Fibroblast of gingiva (primary cell): Measurements from ENCODE around the gene PLXNC1.

Source experiments
- DNase-seq: peaks from one replicate; pipeline ENCODE4 v3.0.0-alpha.2; 2011; ENCODE audit warnings: low read depth

PLXNC1 gene

DNA sequence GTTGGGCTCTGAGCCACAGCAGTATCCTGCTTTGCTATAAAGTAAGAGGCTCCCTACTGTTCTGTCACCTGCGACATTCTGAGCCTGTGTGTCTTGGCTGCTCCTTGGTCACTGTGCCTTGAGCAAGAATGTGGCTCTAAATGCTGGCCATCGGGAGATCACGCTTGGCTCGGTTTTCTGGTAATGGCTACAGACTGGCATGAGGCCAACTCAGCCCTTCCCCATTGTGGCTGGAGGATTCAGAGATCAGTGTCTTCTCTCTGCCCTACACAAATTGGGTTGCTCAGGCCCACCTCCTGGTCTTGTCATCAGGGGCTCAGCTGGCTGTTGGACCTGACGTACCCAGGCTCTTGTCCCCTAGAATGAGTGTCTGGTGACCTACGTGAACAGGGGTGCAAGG, 94.5 kb downstream of the PLXNC1 start:
- DNase-seq, result no peak

DNA sequence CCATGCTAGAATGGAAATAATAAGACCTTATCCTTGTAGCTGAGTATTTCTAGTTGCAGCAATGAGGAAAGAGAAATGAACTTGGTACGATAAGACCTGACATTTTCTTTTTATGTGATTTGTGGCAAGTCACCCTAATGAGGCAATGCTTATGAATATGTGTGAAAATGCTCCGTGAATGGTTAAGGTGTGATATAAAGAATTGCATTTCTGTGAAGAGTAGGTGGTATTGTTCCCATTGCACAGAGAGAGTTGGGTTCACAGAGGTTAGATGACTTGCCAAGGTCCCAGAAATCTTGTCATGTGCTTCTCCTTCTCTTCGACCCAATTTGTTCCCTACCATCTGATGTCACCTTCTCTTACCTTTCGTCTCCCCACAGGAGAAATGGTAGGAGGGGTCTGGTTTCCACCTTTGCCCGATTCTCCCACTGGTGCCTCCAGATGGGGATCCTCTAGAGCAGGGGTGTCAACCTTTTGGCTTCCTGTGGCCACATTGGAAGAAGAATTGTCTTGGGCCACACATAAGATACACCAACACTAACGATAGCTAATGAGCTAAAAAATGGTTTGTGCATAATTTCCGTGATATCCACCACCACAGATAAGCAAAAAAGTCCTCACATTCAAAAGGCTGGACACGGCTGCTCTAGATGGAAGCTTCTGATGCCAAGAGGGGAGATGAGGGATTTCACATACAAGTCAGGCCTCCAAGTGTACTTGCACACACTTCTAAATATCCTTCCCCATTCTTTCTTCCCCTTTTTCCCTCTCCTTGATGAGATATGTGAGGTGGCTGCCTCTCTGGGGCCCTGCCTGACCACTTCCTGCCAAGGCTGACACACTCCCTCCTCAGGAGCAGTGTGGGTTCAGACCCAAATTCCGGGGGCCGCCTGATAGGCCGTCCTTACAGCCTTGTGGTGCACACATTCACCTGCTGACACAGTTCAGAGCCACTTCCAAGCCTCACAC, 96.1 kb downstream of the PLXNC1 start:
- DNase-seq, result no peak

DNA sequence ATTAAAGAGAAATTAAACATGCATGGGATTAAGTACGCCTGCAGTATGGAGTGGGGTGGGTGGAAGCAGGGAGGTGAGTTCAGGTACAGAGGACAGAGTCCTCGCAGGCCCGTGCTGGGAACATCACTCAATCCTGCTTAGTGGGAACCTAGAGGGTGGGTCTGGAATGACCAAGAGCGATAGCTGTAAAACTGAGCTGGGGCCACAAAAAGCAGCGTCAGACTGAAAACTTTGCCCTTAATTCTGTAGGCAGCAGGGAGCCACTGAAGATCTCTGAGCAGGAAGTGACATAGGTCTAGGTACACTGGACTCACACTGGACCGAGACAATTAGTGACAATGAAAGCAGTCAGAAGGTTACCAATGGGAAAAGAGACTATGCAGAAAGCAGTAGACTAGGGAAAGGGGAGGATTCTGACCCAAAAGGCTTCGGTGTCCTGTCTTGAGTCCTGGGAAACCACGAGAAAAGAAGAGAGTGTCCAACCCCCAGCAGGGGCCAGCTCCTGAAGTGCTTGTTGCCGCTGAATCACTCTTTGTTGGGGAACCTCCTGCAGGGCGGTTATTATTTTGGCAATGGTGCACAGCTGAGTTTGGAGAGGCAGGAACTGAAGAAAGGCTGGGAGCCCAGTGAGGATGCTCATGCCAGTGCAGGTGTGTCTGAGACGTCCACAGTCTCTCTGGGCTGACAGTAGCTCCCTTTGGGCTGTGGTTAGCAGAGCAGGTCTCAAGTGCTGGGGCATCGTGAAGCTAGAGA, 97.4 kb downstream of the PLXNC1 start:
- no peak for DNase-seq

DNA sequence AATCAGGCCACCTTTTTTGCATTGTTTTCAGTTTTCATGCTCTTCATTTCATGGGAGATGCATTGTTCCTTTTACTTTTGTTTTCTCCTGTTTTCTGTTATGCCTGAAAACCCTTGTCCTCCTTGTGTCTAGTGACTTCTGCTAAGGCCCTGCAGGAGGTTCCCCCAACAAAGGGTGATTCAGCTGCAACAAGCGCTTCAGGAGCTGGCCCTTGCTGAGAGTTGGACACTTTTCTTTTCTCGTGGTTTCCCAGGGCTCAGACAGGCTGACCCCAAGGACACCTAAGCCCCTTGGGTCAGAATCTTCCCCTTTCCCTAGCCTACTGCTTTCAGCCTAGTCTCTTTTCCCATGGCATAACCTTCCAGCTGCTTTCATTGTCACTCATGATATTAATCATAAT, 98.9 kb downstream of the PLXNC1 start:
- no peak for DNase-seq

DNA sequence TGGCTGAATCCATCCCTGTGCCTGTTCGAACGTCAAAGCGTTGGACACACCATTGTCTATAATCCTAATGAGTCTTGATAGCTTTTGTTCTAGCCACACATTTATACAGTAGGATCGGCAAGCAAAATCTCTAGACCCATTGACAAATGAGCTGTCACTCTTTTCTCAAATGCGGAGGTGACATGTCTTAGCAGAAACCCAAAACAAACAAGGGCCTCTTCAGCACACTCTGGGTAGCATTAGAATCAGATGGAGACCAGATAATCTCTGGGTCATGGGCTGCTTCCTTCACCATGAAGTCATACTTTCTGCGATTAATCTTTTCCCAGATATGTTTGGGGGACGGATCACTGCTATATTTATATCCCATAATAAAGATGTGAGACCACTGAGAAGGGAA, 100.2 kb downstream of the PLXNC1 start:
- DNase-seq, result no peak

DNA sequence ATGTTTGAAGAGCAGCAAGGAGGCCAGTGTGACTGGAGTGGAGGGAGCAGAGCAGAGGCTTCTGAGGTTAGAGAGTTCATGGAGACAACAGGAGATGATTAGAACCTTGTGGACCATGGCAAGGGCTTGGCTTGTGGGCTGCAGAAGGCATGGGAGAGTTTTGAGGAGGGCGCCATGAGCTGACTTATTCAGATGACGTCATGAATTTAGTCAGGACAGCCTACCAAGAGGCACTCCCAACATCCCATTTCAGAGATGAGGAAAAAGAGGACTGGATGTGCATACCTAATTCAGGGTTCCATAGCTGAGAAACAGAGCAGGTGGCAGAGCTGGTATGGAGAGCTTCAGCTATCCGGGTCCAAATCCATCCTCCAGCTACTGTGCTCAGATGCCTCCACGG, 101.8 kb downstream of the PLXNC1 start:
- DNase-seq, result no peak

DNA sequence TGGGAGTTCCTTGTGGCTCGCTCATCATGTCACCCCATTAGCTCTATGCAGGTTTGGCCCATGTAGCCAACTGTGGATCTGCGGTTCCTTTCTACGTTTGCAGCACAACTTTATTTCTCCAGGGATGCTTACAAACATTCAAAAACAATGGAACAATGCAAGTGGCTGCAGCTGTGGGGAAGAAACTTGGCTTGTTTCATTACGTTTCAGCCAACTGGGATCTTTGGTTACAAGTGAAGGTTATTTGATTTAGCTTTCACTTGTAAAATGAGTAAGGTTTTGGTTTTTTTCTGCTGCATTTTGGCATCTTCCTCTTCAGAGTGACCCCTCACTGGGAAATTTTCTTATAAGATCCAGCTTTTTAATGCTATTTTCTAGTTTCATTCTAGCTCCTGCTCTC, 105.9 kb downstream of the PLXNC1 start:
- no peak for DNase-seq

DNA sequence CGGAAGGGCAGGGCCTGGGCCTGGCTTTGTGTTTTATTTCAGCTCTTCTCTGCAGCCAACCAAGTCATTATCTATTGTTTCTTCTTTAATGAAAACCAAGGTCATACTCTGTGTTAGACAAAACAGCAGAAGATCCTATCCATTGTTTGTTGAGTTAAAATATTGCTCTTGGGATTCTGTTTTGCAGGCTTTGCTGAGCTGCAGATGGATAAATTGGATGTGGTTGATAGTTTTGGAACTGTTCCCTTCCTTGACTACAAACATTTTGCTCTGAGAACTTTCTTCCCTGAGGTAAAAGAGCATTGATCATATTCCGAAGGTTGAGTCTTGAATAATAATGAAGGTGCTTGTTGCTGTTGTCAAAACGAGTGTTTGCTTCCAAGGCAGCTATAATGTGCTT, 106.6 kb downstream of the PLXNC1 start:
- DNase-seq, result no peak

DNA sequence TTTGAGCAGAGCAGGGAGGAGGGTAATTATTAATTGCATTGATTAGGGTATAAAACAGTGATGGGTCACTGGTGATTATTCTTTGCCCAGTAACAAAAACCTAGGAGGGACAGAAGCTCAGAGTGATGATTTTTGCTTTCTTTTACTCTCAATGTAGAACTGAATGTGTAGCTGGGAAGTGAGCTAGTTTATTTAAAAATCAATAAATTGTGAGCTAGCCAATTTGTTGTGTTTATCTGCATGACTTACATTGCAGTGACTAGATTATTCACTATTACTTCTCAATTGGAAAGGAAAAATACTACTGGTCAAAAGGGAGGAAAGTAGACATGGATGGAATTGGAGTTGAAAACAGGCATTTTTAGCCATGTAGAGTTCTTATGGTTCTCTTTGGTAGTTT, 107.1 kb downstream of the PLXNC1 start:
- DNase-seq, result no peak

DNA sequence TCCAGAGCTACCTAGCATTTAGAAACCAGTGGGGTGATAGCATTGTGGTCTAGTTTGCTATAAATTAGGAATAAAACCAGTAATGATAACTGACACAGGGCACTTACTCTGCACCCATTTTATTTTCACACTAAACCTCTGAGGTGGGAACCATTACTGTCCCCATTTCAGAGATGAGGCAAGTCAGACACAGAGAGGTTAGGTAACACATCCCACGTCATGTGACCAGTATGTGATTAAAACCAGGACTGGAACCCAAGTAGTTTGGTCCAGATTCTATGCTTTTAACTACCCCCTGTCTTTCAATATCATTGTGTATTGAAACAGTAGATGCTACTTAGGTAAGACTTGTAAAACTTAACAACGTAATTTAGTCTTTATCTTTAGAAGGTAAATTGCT, 110.2 kb downstream of the PLXNC1 start:
- DNase-seq, result no peak

DNA sequence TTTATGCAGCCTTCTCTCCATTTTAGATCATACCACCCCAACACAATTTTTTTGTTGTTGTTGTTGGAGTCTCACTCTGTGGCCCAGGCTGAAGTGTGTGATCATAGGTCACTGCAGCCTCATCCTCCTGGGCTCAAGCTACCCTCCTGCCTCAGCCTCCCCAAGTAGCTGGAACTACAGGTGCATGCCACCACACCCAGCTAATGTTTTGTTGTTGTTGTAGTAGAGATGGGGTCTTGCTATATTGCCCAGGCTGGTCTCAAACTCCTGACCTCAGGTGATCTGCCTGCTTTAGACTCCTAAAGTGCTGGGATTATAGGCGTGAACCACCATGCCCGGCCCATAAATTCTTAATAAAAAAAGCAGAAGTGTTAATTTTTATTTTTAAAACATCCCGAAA, 111.6 kb downstream of the PLXNC1 start:
- DNase-seq, result no peak

DNA sequence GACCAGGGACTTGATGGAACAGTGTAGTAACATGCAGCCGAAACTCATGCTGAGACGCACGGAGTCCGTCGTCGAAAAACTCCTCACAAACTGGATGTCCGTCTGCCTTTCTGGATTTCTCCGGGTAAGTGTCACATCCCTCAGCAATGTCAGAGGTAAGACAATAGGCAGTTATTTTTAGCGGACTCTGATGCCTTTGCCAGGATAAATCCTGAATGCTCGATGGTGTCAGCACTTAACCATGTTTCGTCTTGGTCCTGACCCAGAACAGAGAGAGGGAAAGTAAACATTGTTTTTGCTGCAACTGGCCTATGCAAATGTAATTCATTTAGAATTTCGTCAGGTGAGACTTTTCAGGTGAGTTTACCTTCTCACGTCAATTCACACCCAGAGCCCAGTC, 112.3 kb downstream of the PLXNC1 start:
- no peak for DNase-seq

DNA sequence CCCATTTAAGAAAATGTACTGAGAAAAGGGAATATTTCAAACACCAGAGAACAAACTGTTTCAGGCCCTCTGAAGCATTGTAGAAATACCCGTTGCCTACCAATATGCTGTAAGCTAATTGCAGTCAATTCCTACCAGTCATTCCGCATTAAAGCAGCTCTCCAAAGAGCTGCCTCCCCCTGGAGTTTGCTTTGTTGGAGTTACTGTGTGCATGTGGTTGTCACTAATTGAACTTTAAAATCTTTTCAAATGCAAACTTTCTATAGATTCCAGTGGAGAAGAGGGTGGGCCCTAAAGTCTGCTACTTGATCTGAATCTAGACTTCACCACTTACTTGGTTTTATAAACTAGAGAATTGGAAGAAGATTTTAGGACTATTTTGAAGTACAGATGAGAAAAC, 112.7 kb downstream of the PLXNC1 start:
- DNase-seq, result no peak

DNA sequence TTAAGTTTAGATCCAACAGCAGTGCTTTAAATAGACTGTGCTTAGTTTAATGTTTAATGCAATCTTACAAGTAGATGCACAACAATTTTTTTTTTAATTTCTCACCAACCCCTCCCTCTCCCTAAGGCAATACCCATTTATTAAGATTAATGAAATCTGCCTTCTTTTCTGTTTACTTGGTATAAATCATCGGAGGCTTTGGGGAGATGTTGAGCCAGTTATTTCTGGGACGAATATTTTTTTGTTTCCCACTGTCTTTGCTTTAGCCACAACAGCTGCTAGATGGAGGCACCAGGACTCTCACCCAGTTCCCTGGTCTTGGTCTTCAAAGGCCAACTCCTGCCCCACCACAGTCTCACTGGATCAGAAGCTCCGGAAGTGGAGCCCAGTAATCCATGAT, 113.4 kb downstream of the PLXNC1 start:
- DNase-seq, result no peak

DNA sequence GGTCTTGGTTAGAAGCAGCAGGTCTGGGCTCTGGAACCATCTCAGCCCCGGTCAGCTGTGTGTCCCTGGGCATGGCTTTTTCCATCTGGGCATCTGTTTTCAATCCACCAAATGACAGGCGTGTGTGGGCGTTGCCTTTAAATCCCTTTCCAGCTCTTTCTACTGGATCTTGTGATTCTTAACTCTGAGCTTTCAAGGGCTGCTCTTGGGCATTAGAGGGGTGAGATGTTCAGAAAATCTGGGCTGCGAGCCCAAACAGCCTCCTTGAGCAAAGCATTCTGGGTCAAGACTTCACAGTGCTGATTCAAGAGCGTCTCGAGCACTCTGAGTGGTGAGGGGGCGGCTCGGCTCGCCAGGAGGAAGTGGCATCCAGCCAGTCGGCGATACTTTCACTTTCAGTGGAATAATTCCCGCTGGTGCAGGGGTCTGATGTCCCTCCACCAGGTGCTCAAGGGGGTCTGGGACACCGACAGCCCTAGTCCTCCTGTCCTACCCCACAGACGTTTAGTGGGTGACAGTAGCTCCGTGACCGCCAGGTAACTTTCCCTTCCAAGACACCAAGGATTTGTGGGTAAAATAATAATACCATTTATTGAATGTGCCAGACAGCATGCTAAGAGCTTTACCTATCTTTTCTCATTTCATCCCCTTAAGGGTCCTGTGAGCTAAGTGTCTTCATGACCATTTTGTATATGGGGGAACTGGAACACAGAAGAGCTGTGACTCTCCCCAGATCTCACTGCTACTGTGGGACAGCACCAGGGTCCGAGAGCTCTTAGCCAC, 114.0 kb downstream of the PLXNC1 start:
- DNase-seq, result peak; percentile 92

DNA sequence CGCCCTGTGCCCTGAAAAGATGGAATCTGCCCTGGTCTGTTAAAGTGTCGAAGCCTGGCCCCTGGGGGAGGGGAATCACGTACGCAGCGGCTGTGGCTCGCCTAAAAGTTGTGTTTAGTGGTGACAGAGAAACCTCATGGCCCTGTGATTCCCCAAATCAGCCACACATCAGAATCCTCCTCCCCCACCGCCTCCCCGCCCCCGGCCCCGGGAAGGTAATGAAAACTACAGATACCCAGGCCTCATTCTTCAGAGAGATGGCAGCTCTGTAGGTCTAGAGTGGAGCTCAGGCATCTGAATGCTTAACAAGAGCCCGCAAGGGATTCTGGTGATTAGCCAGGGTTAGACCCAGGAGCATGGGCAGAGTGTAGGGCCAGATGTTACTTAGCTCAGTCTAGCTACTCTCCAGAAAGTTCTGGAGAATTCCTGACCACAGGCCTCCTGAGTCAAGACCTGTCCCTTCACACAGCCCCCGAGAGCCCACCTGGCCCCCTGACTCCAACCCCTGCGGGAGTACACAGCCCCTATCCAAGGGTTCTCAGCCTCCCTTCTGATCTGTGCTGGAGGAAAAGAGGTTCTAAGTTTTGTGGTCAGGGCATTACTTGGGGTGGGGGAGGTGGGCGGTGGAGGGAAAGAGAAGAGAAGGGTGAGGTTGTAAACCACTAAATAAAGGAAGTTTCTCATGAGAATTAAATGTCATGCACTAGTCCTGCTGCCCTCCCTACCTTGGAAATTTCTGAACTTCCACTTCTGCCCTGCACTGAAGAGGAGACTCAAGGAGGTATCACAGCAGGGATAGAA, 114.8 kb downstream of the PLXNC1 start:
- DNase-seq, result no peak

DNA sequence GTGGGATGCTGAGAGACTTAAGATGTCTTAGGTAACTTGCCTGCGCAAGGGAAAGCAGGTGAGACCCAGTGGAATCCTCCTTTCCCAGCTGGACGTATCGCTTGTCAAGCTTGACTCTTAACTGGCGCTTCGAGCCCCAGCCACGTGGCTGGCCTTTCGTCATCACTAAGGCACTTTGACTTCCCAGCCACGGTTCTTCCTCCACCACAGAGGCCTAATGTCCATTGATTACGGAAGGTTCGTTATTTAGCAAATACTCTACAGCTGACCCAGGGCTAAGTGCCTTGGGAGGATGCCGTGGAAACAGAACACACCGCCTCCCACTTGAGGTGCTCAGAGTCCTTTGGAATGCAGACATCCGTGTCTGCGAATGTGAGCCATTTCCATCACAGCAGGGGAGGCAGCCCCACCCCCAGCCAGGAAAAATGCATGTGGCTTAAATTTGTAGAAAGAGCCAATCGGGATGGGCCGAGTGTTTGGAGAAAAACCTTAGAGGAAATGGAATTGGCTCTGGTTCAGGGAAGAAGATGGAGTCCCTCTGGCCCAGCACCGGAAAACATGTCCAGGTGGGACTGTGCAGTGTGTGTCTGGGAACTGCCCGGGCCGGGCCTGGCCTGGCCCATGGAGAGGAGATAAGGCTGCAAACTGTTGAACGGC, 115.7 kb downstream of the PLXNC1 start:
- no peak for DNase-seq

DNA sequence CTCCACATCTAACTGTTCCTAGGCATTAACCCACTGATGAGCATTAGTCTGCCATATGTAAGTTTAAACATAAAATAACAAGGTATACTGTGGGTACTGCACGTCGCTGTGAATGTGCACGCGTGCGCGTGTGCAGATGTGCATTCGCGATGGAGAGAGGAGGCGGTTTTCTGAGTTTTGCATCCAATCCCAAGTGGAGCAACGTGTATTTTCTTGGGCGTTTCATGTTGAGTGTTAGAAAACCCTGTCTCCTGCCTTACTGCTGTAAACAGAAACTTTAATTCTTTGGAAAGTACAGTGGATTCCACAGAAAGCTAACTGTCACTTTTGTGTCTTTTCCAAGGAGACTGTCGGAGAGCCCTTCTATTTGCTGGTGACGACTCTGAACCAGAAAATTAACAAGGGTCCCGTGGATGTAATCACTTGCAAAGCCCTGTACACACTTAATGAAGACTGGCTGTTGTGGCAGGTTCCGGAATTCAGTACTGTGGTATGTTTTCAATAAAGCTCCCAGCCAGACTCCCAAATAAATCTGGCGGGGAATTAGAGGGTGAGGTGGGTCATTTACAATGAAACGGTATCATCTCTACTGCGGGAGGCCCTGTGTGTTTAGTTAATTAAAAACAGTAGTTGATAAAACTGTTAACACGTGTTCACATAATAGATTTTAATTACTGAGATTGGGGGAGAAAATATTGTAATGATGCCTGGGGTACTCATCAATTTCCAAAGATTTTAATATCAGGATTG, 116.5 kb downstream of the PLXNC1 start:
- DNase-seq, result no peak

DNA sequence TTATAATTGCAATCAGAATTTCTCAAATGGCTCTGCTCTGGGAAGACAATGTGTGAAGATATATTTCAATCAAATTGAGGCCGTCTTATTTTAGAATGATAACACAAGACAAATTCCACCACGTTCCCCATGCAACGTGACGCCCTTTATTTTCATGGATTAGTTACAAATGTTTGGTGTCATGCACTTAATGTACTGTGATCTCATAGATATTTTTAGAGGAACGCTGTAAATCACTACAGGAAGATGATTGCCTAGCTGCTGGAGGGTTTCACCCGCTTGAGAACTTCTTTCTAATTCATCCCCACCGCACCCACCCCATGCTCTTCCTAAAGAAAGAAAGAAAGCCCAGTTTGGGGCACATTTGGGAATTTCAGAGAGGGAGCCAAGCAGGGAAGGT, 117.2 kb downstream of the PLXNC1 start:
- DNase-seq, result no peak

DNA sequence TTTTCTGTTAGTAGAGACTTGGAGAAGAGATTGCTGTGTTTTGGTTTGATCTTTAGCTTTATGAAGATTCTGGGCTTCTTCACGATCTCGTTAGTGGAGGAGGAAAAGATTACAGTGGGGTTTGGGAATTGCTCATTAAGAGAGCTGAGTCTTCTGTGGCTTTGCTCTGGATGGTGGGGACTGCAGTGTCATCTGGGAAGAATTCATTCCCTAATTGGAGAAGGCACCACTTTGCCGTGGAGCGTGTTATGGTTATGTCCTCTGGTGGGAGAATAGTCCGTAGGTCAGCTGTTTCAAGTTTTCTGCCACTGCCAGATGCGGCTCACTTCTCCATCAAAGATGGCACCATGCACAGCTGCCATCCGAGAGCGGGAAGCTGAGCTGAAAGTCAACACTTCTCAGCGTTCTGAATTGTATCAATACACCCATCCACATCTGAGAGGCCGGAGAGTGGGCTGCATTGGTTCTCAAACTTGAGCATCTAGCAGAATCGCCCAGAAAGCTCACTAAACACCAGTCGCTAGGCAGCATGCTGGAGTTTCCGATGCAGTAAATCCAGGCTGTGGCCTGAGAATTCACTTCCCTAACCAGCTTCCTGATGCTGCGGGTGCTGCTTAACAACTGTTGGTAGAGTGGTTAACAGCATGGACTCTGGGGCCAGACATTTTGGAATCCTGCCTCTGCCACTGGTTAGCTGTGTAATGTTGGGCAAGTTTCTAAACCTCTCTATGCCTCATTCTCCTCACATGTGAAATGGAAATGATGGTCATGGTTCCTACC, 117.8 kb downstream of the PLXNC1 start:
- DNase-seq, result no peak
